HepG2 (cell line): Measurements from ENCODE around the gene SIDT1. TPM values are rescaled to one million over a fixed set of nuclear protein-coding genes. Genes with fewer than 3 reads are reported as not detected.

Experiments
- AGO1 ChIP-seq: fragments of 200-400 bp; formaldehyde crosslinking; IDR thresholded peaks from 2 replicates; pipeline ENCODE4 v1.6.1; 2017; ENCODE audit warnings: mild to moderate bottlenecking, low read depth, low read length, moderate library complexity; ENCODE audit not compliant: poor library complexity, severe bottlenecking
- CBFB ChIP-seq: sonication (generic); formaldehyde crosslinking; IDR thresholded peaks from 2 replicates; pipeline ENCODE4 v1.4.0; 2020; ENCODE audit warnings: missing genetic modification reagents
- RELA ChIP-seq: sonication (generic); formaldehyde crosslinking; IDR thresholded peaks from 2 replicates; pipeline ENCODE4 v1.4.0; 2020; ENCODE audit warnings: missing genetic modification reagents
- SIN3B ChIP-seq: fragments of 150-350 bp; IDR thresholded peaks from 2 replicates; pipeline ENCODE4 v1.6.1; 2014; ENCODE audit warnings: low read length
- ZNF124 ChIP-seq: sonication (generic); formaldehyde crosslinking; IDR thresholded peaks from 2 replicates; pipeline ENCODE4 v1.4.0; 2020; ENCODE audit warnings: missing genetic modification reagents
- ZNF577 ChIP-seq: sonication (generic); formaldehyde crosslinking; IDR thresholded peaks from 2 replicates; pipeline ENCODE4 v1.4.0; 2020; ENCODE audit warnings: mild to moderate bottlenecking, low read depth, missing genetic modification reagents, borderline replicate concordance
- polyA plus RNA-seq, 8 experiments: library from polyadenylated mRNA; depleted of rRNA in 3 of 8; stranded (reverse) in 7 of 8; unstranded in 1 of 8; fragments of >200 nt; fragmentation: Illumina TruSeq in 4 of 8; extraction: Trizol in 4 of 8; gene quantifications; 2 replicates each; pipeline versions ENCODE4 v1.2.1 to v1.2.3, GENCODE V29; 2011 to 2016; ENCODE audit warnings: low read depth in 4 of 8, missing spikeins in 1 of 8, mixed read lengths in 1 of 8; ENCODE audit not compliant: insufficient read depth in 1 of 8
- total RNA-seq, 5 experiments: library from RNA; depleted of rRNA; stranded (reverse); fragments of >200 nt; fragmentation: Illumina TruSeq; extraction: Trizol; gene quantifications; 2 replicates each; pipeline ENCODE4 v1.2.3, GENCODE V29; 2016; ENCODE audit warnings: low read depth in 1 of 5
- TF ChIP-seq, protein P1 (sequence below): sonication (generic); formaldehyde crosslinking; IDR thresholded peaks from 2 replicates; pipeline ENCODE4 v1.4.0; 2020; ENCODE audit warnings: missing genetic modification reagents, borderline replicate concordance
- TF ChIP-seq, protein P2 (sequence below): sonication (generic); formaldehyde crosslinking; IDR thresholded peaks from 2 replicates; pipeline ENCODE4 v1.4.0; 2020; ENCODE audit warnings: missing genetic modification reagents; ENCODE audit errors: not compliant biosample characterization
- TF ChIP-seq, protein P3 (sequence below): sonication (generic); formaldehyde crosslinking; IDR thresholded peaks from 2 replicates; pipeline ENCODE4 v1.4.0; 2020; ENCODE audit warnings: missing genetic modification reagents, mild to moderate bottlenecking, borderline replicate concordance
- TF ChIP-seq, protein P4 (sequence below): IDR thresholded peaks from 2 replicates; pipeline ENCODE4 v1.6.1; 2016; ENCODE audit warnings: mild to moderate bottlenecking, missing biosample characterization, missing genetic modification reagents
- TF ChIP-seq, protein P5 (sequence below): sonication (generic); formaldehyde crosslinking; IDR thresholded peaks from 2 replicates; pipeline ENCODE4 v1.8.0; 2022; ENCODE audit warnings: missing genetic modification reagents, mild to moderate bottlenecking, borderline replicate concordance

The SIDT1 gene
- total and polyA plus RNA-seq, 2 of the 13 experiments (the other 11 are each of a cell fraction or from before 2014, with no cell fraction given) = 0.07 TPM

DNA sequence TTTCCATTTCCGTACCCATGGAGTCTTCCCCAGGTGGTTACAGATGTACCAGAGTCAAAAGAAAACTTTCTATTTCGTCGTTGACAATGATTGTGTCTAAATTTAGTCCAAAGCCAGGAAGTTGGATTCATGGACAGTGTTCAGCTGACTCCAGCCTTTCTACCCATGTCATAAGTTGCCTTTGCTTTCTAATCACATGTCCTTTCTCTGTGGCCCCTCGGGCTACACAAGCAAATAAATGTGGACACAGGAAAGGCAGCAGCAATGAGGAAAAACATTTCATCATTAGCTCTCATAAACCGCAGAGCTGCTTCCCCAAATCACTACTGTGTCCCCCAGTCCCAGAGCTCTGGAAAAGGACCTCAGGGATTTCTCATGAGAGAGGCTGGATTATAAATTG, 82.0 kb downstream of the SIDT1 start (continued):
- no peak for TF ChIP-seq SIN3B
- TF ChIP-seq RELA = no peak
- TF ChIP-seq, protein P1, sequence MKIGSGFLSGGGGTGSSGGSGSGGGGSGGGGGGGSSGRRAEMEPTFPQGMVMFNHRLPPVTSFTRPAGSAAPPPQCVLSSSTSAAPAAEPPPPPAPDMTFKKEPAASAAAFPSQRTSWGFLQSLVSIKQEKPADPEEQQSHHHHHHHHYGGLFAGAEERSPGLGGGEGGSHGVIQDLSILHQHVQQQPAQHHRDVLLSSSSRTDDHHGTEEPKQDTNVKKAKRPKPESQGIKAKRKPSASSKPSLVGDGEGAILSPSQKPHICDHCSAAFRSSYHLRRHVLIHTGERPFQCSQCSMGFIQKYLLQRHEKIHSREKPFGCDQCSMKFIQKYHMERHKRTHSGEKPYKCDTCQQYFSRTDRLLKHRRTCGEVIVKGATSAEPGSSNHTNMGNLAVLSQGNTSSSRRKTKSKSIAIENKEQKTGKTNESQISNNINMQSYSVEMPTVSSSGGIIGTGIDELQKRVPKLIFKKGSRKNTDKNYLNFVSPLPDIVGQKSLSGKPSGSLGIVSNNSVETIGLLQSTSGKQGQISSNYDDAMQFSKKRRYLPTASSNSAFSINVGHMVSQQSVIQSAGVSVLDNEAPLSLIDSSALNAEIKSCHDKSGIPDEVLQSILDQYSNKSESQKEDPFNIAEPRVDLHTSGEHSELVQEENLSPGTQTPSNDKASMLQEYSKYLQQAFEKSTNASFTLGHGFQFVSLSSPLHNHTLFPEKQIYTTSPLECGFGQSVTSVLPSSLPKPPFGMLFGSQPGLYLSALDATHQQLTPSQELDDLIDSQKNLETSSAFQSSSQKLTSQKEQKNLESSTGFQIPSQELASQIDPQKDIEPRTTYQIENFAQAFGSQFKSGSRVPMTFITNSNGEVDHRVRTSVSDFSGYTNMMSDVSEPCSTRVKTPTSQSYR = no peak
- TF ChIP-seq, protein P2, sequence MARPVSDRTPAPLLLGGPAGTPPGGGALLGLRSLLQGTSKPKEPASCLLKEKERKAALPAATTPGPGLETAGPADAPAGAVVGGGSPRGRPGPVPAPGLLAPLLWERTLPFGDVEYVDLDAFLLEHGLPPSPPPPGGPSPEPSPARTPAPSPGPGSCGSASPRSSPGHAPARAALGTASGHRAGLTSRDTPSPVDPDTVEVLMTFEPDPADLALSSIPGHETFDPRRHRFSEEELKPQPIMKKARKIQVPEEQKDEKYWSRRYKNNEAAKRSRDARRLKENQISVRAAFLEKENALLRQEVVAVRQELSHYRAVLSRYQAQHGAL (CRISPR knock-in tag) = no peak
- no peak for TF ChIP-seq ZNF124 (CRISPR knock-in tag)
- no peak for TF ChIP-seq AGO1
- TF ChIP-seq, protein P3, sequence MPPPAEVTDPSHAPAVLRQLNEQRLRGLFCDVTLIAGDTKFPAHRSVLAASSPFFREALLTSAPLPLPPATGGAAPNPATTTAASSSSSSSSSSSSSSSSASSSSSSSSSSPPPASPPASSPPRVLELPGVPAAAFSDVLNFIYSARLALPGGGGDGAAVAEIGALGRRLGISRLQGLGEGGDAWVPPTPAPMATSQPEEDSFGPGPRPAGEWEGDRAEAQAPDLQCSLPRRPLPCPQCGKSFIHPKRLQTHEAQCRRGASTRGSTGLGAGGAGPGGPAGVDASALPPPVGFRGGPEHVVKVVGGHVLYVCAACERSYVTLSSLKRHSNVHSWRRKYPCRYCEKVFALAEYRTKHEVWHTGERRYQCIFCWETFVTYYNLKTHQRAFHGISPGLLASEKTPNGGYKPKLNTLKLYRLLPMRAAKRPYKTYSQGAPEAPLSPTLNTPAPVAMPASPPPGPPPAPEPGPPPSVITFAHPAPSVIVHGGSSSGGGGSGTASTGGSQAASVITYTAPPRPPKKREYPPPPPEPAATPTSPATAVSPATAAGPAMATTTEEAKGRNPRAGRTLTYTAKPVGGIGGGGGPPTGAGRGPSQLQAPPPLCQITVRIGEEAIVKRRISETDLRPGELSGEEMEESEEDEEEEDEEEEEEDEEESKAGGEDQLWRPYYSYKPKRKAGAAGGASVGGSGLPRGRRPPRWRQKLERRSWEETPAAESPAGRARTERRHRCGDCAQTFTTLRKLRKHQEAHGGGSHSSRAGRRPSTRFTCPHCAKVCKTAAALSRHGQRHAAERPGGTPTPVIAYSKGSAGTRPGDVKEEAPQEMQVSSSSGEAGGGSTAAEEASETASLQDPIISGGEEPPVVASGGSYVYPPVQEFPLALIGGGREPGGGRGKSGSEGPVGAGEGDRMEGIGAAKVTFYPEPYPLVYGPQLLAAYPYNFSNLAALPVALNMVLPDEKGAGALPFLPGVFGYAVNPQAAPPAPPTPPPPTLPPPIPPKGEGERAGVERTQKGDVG (CRISPR knock-in tag) = no peak
- TF ChIP-seq, protein P4, sequence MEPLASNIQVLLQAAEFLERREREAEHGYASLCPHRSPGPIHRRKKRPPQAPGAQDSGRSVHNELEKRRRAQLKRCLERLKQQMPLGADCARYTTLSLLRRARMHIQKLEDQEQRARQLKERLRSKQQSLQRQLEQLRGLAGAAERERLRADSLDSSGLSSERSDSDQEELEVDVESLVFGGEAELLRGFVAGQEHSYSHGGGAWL (CRISPR knock-in tag) = no peak
- TF ChIP-seq CBFB (CRISPR knock-in tag) = no peak
- TF ChIP-seq, protein P5, sequence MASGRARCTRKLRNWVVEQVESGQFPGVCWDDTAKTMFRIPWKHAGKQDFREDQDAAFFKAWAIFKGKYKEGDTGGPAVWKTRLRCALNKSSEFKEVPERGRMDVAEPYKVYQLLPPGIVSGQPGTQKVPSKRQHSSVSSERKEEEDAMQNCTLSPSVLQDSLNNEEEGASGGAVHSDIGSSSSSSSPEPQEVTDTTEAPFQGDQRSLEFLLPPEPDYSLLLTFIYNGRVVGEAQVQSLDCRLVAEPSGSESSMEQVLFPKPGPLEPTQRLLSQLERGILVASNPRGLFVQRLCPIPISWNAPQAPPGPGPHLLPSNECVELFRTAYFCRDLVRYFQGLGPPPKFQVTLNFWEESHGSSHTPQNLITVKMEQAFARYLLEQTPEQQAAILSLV (CRISPR knock-in tag) = no peak
- TF ChIP-seq ZNF577 (CRISPR knock-in tag) = no peak
